Stimulated activated CD8-positive, alpha-beta memory T cell treated with anti-CD3 and anti-CD28 coated beads, Interleukin-12 subunit alpha, Interleukin-12 subunit beta, amount 100 ng/mL, for 24 hours (primary cell): ENCODE data around the gene CTAG1A.
"Not testable (repeated sequence)": the region's sequence is repeated elsewhere in the genome, so short reads cannot be mapped to it uniquely, and the experiment has no call there.

Experiments
- DNase-seq: peaks from one replicate; pipeline ENCODE4 v3.0.0-alpha.2; 2020; ENCODE audit errors: extremely low read depth

CTAG1A gene

DNA sequence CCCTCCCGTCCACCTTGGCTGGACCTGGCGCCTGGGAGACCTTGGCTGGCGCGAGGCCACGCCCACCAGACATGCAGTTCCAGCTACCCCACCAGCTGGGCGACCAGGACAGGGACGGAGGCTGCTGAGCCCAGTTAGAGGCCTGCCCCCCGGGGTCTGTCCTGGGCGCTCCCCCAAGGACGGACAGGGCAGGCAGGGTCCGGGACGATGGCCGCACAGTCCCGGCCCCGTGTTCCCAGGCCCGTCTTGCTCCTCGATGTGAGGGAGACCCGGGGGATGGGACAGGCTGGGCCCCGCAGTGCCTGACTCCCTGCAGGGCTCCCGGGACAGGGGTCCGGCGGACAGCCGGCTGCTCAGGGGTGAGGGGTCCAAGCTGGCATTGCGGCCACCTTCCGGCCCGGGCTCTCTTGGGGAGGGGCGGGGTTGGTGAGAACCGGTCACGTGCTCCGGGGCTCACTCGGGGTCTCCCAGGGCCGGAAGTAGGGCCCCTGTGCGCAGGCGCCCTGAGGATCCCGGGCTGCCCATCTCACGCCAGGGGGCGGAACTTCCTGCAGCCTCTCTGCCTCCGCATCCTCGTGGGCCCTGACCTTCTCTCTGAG is at the start of gene CTAG1A:
TSS of gene CTAG1A (plus strand) at position 549 of the 599 bp plus-strand sequence. CDS start 74 bp downstream, outside the sequence.
- DNase-seq: not testable (repeated sequence)

DNA sequence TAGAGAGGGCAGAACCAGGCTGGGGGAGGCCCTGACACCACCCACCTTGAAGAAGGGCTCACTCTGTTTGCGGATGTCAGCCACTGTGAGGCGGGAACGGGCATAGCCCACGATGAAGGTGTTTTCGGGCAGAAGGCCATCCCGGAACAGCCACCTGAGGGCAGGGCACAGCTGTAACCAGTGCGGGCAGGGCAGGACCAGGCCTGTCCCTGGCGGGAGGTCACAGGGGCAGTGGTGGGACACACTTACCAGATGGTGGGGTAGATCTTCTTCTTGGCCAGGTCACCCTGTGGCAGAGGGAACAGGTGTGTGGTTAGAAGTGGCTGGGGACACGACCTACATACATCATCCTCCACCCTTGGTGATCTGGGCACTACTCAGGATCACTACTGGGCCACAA is 49.0 kb upstream of the CTAG1A start:
- no peak for DNase-seq

DNA sequence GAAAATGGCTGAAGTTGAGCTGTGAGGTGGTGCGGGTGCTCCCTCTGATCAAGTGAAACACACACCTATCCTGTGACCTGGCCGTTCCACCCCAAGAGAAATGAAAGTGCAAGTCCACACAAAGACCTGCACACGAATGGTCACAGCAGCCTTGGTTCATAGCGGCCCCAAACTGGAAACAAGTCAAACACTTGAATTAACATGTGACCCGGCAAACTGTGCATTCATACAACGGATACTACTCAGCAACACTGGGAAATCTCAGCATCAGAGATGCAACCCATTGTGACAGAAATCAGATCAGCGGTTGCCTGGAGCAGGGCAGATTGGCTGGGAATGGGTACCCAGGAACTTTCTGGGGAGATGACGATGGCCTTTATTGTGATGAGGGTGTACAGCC is 45.9 kb upstream of the CTAG1A start:
- no peak for DNase-seq

DNA sequence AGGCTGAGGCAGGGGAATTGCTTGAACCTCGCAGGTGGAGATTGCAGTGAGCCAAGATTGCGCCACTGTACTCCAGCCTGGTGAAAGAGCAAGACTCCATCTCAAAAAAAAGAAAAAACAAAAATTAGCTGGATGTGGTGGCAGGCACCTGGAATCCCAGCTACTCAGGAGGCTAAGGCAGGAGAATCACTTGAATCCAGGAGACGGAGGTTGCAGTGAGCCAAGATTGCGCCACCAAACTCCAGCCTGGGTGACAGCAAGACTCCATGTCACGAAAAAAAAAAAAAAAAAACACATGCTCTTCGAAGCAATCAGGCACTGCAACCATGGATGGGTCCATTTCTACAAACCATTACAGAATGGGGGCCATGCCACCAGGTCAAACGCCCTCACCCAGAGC is 44.6 kb upstream of the CTAG1A start:
- not testable (repeated sequence) for DNase-seq

DNA sequence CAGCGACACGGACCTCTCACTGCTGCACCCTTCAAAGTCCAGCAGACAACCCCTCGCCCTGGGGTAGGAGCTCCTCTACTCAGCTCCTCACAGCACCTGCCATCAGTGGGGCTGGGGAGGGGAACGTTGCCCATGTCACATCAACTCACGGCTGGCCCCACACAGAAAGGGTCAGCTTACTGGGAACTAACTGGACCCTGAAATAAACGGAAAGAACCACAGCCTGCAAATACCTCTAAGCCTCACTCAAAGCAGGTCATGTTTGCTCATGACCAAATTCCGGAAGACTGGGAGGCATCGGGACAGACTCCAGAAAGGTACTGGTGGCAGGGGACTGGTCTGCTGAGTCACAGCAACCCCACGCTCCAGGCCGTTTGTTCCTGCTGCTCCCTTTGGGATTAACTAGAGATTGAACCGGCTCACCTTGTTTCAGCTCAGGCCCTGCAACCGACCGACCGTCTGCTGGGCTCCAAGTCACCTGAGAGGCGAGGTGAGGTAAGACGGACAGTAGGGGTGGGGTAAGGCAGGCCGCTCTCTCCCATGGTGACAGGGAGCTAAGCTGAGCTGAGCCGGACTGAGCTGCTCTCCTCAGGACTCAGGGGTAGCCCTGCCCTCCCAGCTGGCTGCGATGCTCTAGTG is 43.9 kb upstream of the CTAG1A start:
- DNase-seq: no peak

DNA sequence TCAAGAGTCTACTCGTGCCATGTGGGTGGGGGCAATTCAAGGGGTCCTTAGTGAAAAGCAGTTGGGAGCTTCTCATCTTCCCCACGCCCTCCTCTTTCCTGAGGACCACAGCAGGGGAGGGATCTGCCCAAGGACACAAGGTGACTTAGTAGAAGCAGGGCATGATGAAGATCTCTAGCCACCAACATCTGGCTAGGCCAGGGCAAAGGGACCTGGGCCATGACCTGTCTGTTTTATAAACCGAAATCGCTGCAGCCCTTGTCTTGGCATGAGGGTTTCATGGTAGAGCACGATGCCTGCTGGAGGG is 43.4 kb upstream of the CTAG1A start:
- DNase-seq: no peak

DNA sequence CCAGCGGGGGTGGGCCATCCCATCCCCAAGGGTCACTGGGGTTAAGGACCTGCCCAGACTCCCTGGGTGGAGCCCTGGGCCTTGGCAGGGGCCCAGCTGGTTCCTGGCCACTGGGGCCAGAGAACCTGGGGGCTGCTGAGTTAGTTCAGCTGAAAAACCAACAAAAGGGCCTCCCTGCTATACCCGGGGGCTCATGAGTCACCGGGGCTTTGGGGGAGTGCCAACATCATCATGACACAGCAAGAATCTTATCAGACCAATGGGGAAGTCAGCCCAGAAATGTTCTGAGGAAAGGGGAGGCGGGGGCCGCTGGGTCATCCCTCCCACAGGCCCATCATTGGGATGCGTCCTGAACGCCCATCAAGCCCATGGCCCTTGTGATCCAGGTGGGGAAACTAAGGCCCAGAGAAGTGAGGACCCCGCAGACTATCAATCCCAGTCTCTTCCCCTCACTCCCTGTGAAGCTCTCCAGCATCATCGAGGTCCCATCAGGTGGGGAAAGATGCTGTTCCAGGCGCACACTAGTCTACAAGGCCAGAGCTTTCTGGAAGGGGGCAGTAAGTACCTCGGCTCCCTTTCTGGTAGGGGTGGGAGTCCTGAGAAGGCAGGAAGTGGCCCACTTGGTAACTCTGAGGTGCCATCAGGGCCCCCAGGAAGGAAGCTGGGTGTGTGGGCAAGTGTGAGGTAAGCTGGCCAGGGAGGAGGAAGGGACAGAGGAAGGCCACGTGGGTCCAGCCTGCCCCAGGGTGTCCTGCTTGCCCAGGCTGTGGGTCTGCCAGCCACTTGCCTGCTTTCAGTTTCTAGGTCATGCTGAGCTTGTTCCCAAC is 42.8 kb upstream of the CTAG1A start:
- DNase-seq: no peak

DNA sequence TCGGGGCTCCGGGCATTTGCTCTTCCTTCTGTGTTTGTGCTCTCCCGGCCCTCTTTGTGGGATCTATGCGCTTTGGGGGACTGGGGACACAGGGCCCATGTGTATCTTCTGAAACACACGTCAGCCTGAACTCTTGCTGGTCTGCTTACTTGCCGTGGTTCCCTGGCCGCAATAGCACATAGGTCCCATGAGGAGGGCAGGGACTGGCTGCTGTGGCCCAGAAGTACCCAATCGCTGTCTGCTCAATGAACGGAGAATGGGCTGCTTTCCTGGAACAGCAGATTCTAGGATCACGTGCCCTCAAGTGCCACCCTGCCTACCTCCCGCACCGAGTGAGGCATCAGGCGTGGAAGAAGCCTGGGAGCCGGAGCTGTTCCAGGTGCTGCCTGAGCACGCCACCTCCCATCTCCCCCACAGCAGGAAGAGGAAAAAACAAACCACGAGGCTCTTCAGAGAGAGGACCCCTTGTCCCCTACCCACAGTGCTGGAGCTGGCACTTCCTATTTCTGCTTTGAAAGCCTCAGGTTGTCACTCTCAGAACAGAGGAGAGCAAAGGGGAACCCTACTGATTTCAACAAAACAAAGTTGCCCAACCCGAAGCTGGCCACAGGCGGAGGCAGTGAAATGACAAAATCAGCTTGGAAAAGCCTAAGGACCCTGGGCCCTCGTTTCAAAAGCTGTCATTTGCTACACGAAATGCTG is 42.1 kb upstream of the CTAG1A start:
- no peak for DNase-seq

DNA sequence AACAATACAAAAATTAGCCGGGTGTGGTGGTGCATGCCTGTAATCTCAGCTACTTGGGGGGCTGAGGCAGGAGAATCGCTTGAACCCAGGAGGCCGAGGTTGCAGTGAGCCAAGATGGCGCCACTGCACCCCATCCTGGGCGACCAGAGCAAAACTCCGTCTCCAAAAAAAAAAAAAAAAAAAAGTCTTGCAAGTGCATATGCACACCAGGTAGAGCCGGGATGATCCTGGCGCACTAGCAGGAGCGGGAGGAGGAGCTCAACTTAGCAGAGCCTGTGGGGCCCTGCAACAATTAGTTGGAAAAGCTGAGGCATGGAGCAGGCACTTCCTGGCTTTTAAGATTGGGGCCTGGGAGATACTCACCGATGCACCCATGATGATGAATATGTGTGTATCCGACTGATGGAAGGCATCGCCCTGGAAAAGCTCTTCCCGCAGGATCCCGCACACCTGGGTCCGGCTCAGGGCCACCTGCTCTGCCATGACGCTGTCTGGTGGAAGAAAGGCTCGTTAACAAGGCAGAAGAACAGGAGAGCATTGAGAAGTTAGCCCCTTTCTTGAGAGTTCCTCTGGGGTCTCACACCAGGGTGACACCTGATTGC is 39.2 kb upstream of the CTAG1A start:
- DNase-seq: no peak

DNA sequence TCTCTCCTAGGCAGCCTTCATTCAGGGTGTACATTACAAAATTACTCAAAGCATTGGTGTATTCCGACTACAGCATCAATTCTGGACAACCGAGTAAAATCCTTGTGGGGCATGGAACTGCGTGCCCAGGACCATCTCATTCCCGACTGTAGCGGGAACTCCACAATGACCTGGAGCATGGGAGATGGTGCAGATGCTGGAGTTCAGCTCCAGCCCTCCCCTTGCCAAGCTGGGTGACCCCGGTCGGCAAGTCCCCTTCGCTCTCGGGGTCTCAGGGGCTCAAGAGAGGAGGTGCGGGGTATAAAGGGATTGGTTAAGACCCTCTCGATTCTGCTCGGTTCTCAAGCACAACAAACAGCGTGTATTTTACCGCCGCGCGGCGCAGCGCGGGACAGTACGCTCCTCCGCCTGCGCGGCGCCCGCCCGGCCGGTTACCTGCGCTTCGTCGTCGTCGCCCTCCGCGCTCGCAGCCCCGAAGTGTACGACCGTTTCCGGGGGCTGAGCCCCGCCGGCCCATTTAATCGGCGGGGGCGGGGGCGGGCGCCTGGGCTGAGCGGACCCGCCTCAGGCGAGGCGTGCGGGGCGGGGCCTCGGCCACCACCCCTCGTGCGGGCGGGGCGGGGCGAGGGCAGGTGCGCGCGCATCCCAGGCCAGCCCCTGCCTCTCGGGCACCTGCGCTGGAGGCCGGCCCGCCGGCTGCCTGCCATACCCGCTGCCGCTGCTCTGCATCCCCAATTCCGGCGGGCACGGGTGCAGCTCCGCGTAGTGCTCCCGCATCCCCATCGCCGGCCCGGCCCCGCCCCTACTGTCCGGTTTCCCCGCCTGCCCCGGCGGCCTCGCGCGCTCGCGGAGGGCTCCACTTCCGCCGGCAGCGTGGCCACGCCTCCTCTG is 38.3 kb upstream of the CTAG1A start, which contains the start of gene G6PD:
TSS of gene G6PD (minus strand) at position 493 of the 891 bp plus-strand sequence. CDS start 691 bp downstream, outside the sequence.
- DNase-seq: peak; percentile 53

DNA sequence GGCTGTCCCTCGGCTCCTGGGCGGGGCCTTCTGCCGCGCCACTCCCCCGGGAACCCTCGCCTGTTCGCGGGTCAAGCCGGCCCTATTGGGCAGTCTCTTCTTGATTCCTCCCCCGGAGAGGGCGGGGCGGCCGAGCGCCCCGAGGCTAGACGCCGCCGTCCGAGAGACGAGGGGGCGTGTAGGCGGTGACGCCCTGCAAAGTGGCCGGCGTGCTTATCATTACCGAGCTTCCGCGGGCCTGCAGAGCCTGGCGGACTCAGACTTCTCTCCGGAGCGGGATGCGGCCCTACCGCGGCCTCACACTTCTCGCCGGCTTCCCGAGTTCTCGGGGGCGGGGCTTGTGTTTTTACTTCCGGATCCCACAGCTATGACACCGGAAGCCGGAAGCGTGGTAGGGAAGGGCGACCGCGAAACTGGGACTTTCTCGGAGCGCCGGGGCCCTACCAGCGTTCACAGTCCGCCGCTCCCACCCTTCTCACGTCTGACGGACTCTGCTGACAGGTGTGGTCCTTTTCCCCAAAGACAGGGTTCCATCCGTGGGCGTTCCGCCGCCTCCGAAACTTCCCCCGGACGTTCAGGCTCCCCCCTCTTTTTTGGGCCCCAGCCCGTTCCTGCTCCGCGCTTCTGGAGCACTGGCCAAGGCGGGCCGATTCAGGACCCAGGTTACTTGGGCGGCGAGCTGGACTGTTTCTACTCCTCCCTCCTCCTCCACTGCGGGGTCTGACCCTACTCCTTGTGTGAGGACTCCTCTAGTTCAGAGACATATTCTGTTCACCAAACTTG is 37.5 kb upstream of the CTAG1A start, which contains the start of gene IKBKG:
TSS of gene IKBKG (plus strand) at position 376 of the 783 bp plus-strand sequence. CDS start 4,383 bp downstream, outside the sequence.
- DNase-seq: peak; percentile 56

DNA sequence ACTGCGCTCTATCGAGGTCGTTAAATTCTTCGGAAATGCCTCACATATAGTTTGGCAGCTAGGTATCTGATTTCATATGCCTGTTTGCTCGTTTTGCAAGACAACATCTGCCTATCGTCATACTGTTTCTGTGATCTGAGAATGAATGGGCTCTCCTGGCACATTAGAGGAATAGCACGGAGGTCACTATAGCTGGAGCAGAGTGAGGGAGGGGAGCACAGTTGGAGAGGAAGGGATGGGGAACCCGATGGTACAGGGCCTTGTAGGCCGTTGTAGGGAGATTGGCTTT is 37.0 kb upstream of the CTAG1A start:
- no peak for DNase-seq

DNA sequence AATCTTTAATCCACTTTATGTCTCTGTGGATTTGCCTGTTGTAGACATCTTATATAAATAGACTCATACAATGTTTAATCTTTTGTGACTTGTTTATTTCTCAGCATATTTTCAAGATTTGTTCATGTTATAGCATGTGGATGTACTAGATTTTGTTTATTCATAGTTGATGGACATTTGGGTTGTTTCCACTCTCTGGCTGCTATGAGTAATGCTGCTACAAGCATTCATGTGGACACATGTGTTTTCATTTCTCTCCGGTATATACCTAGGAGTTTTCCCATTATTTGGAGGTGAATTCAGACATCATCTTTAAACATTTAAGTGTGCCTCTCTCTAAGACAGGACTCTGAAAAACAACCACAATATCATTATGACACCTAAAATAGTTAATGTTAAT is 35.2 kb upstream of the CTAG1A start:
- DNase-seq: no peak

DNA sequence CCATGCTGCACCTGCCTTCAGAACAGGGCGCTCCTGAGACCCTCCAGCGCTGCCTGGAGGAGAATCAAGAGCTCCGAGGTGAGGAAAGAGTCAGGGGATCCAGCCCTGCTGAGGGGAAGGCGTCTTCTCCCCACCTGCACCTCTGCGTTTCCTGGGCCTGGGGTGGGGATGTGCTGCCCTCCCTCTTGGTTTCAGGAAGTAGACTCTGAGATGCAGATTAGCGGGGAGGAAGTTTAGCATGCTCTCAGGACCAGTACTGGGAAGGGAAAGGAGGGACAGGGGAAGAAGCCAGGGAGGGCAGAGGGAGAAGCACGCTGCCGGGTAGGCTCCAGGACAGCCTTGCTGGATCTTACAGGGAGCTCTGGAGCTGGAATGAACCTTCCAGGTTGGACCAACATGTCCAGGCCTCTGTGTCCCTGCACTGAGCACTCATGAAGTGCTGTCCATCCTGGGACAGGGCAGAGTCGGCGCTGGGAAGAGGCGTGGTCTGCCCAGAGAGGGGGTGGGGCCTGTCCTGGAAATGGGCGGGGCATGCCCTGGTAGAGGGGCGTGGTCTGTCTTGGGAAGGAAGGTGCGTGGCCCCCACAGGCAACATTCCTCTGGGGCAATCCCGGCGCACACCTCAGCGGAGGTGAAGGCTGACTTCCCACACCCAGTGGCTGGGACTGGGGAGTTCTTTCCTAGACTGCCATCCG is 32.7 kb upstream of the CTAG1A start:
- not testable (repeated sequence) for DNase-seq

DNA sequence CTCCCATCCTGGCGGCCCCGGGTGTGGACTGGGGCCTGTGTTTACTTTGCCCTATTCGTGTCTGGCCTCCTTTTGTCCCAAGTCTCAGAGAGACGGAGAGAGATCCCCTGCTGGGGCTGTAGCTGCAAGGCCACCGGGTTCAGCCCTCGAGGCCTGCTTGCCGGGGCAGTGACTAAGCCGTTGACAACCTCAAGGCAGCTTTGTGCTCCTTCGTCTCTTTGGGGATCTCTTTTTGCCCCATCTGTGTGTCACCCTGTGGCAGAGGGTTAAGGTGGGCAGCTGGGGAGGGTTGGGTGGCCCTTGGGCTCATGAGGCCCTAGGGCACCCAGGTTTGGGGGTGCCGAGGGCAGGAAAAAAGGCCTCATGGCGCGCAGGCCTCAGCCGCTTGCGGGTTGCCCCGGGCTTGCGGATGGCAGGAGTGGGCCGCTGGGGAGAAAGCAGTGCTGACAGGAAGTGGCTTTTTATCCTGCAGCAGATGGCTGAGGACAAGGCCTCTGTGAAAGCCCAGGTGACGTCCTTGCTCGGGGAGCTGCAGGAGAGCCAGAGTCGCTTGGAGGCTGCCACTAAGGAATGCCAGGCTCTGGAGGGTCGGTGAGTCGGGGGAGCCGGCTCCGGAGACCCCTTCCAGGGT is 26.8 kb upstream of the CTAG1A start:
- not testable (repeated sequence) for DNase-seq

DNA sequence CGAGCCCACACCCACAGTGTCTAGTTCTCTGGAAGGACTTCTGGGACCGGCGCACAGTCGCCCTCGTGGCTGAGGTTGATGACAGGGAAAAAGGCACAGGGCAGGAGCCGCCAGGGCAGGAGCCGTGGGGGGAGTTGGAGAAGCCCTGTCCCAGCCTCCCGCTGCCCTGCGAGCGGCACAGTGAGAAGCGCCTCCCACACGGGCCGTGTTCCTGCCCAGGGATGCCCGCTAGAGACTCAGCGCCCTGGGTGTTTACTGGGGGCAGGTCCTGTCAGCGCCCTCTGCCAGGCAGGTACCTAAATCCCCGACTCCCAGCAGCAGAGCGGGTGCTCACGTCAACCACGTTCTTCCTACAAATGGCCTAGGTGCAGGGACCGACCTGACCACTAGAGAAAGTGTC is 26.0 kb upstream of the CTAG1A start:
- not testable (repeated sequence) for DNase-seq

DNA sequence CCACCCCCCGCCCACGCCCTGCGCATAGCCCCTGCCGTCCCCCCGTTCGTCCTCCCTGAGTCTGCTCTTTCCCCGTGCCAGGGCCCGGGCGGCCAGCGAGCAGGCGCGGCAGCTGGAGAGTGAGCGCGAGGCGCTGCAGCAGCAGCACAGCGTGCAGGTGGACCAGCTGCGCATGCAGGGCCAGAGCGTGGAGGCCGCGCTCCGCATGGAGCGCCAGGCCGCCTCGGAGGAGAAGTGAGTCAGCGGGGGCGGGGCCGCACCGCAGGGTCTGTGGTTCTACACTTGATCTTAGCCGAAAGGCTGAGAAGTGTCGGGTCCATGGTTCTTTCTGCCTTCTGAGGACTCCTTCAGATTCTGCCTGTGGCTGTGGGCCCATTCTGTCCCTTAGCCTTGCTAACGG is 24.6 kb upstream of the CTAG1A start:
- not testable (repeated sequence) for DNase-seq

DNA sequence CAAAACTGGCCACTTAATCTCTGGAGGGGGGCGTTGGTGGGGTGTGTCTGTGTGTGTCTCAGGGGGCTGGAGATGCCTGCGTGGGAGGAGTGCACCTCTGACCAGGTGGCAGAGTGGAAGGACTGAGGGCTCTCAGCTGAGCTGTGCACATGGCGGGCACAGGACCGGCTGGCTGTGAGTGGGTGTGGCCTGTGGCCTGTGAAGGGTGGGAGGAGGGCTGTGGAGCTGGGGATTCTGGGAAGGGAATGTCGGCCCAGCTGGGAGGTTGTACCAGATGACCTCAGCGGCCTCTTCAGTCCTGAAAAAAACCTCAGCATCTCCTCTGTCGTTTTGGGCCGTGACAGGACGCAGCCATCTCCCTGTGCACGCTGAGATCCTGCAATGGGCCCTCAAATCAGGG is 22.6 kb upstream of the CTAG1A start:
- not testable (repeated sequence) for DNase-seq

DNA sequence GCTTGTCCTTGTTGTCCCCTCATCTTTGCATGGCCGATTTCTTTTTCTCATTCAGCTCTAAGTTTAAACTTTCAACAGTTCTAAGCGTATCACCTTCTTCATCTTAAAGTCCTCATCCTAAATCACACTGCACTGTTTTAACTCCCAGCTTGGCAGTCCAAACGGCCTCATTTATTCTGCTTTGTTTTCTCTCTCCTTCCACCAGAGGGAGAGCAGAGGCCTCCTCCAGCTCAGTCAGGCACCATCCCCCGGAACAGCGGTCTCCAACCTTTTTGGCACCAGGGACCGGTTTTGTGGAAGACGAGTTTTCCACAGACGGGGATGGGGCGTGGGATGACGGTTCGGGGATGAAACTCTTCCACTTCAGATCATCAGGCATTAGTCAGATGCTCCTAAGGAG is 14.6 kb upstream of the CTAG1A start:
- DNase-seq: not testable (repeated sequence)
